ENCODE data around the gene SLC7A4.

SLC7A4 gene

DNA sequence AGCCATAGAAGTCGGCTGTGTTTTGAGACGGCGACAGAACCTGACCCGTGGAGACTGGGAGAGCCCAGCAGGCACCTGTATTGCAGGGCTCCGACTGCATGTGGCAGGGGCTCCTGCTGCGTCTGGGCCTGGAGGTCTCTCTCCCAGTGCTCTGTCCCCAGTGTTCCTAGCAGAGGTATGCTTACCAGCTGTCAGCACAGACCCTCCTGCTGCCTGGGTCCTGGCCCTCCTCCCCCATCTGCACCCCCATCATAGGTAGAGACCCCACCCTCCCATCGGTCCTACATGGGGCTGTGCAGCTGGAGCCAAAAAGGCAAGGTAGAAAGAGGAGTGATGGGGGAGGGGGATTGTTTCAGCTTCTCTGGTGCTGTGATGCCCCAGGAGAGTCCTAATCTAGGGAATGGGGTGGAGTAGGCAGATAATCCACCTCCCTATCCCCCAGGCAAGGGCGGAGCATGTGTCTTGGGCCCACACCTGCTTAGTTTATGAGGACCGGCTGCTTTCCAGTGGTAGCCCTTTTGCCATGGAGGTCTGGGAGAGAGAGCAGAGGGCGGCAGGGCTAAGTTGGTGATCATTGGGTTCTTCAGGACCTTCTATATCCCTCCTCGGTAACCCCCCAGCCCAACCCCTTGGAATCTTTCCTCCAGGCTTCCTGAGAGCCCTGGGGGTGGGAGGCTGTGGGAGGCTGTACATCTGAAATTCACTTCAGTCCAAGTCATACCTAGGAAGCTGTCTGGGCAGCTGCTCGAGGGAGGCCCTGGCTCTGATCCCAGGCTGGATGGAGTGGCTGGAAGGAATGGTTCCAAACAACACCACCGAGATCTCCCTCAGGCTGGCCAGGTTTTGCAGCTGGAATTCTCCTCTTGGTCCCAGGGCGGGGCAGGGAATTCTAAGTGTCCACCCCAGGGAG is 5.3 kb downstream of the SLC7A4 start:
- peak in 8 of 10 donors; percentile 50 to 94 (median 62) for DNase-seq
- intact Hi-C loops (cut with DNase I), result no loop called here

DNA sequence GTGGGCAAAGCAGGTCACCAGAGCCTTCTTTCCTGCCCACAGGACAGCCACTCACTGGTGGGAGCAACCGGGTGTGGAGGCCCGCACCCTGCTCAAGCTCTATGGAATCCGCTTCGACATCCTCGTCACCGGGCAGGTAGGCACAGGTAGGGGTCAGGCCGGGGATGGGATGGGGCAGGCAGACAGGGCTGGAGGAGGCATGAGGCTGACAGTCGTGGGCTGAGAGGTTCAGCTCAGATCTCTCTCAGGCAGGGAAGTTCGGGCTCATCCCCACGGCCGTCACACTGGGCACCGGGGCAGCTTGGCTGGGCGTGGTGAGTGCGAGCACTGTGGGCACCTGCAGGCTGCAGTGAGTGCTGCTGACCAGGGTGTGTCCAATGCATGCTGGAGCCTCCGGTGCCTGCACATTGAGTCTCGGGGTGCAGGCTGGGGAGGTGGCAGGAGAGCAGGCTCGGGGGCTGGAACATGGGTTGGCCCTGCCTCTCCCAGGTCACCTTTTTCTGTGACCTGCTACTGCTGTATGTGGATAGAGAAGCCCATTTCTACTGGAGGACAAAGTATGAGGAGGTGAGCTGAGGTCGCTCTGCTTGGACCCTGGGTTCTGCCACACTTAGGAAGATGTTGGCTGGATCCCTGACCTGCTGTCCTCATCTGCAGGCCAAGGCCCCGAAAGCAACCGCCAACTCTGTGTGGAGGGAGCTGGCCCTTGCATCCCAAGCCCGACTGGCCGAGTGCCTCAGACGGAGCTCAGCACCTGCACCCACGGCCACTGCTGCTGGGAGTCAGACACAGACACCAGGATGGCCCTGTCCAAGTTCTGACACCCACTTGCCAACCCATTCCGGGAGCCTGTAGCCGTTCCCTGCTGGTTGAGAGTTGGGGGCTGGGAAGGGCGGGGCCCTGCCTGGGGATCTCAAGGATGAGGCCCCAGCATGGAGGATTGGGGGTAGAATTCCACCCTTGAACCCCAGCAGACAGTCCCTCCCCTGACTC is 6.3 kb downstream of the SLC7A4 start:
- intact Hi-C loops (cut with DNase I), result no loop called here
- DNase-seq, result peak in 2 of 10 donors; percentile 86 to 87

DNA sequence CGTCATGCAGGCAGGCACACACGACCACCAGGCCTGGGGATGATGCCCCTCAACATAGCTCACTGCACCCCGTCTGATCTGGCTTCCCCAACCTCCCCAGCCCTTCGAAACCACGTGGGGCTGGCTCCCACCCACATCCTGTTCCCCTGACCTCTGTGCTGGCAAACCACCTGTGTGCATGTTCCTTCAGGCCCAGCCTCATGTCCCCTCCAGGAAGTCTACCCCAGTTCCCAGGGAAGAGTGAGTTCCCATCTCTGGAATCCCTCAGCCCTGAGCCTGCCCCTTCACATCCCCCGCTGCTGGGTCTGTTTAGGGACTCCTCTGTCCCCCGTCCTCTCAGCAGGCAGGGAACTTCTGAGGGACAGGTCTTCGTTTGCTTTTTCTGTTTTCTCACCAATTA is 7.1 kb downstream of the SLC7A4 start:
- intact Hi-C loops (cut with DNase I), result no loop called here
- DNase-seq, result peak in 2 of 10 donors; percentile 69 to 70

DNA sequence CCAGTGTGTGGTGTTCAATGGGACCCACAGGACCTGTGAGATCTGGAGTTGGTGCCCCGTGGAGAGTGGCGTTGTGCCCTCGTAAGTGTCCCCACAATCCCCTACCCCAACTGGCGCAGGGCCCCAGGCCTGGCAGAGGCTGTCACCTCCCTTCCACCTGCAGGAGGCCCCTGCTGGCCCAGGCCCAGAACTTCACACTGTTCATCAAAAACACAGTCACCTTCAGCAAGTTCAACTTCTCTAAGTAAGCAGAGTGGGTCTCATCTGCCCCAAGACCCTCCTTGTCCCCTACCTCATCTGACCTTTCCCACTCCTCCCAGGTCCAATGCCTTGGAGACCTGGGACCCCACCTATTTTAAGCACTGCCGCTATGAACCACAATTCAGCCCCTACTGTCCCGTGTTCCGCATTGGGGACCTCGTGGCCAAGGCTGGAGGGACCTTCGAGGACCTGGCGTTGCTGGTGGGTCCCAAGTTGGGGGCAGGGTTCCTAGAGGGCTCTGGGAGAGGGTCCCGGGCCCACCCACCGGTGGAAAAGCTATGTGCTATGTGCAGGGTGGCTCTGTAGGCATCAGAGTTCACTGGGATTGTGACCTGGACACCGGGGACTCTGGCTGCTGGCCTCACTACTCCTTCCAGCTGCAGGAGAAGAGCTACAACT is 9.3 kb downstream of the SLC7A4 start:
- intact Hi-C loops (cut with DNase I), result no loop called here
- DNase-seq, result peak in 1 of 10 donors; percentile 55

DNA sequence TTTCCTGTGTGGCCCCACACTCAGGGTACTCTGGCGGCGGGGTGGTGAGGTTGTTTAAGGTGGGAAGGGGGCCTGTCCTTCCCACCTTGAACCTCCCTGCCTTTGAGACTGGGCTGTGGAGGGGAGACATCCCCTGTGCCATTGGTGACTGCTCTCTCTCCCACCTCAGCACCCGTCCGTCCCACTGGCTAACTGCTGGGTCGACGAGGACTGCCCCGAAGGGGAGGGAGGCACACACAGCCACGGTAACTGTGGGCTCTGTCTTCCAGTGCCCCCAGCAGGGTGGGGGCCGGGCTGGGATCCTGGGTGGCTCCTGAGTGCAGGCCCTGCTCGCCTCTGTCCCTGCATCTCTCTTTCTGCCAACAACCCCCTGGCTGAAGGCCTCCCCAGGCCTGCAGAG is 9.9 kb downstream of the SLC7A4 start:
- DNase-seq, result peak in 1 of 10 donors; percentile 62
- intact Hi-C loops (cut with DNase I), result no loop called here

DNA sequence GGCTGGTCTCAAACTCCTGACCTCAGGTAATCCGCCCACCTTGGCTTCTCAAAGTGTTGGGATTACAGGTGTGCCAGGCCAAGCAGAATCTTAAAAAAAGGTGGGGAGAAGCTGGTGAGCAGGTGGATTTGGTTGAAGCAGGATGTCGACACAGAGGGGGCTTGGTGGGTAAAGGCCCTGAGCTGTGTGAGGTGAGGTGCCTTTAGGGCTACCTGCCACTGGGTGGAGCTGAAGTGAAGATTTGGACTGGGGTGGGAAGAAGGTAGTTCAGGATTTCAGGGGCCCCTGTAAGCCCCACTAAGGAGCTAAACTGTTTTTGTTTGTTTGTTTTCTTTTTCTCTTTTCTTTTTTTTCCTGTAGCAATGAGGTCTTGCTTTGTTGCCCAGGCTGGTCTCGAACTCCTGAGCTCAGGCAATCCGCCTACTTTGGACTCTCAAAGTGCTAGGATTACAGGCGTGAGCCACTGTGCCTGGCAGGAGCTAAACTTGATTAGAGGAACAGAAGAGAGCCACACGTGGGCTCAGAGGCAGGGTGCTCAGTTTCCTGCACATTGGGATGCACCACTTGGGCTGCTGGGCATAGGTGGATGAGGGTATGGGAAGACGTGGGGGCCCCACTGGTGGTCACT is 11.4 kb downstream of the SLC7A4 start:
- peak in 2 of 10 donors; percentile 58 for DNase-seq
- intact Hi-C loops (cut with DNase I), result no loop called here

DNA sequence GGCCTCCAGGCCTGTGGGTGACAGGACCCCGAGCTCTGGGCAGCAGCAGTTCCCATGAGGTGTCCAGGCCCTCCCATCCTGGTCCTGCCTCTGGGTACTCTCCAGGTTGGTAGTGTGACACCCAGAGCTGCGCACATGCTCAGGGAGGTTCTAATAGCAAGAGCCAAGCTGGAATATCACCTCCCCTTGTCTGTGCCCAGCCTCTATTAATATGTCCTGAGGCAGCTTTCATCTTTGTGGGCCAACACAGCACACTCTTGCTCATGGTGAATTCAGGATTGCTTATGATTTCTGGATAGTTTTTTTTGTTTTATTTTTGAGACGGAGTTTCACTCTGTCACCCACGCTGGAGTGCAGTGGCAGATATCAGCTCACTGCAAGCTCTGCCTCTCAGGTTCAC is 14.0 kb downstream of the SLC7A4 start:
- intact Hi-C loops (cut with DNase I), result no loop called here

DNA sequence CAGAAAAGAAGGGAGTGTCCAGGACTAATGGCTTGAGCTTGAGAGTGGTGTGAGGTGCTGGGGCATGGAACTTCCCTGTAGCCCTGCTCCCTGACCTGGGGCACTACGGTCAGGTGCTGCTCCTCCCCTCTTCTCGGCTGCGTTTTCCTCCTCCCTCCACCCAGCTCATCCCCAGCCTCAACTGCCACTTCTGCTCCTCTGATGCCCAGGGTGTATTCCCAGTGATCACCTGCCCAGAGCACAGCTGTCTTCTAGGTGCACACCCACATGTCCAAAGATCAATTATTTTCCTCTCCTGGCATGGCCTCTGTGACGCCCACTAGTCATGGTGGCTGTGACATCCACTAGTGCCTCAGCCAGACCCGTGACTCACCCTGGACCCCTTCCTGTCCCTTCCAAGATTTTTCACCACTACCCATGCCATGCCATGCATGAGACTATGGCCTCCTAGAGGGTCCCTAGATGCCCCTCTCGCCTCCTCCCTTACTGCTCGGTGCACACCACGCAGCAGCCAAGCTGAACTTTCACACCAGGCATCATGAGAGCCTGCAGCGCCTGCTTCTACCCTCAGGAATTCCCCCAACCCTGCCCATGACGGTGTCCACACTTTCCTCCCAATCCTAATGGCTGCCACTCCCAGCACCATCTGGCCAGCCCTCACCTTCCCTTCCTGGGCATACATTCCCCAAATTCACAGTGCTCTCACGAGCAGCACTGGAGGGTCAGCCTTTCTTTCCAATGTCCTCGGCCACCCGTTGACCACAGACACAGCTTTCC is 15.5 kb downstream of the SLC7A4 start:
- intact Hi-C loops (cut with DNase I), result no loop called here

More for the DNA sequence above, 14.0 kb downstream of the SLC7A4 start:
- peak in 1 of 10 donors; percentile 28 for DNase-seq

DNA sequence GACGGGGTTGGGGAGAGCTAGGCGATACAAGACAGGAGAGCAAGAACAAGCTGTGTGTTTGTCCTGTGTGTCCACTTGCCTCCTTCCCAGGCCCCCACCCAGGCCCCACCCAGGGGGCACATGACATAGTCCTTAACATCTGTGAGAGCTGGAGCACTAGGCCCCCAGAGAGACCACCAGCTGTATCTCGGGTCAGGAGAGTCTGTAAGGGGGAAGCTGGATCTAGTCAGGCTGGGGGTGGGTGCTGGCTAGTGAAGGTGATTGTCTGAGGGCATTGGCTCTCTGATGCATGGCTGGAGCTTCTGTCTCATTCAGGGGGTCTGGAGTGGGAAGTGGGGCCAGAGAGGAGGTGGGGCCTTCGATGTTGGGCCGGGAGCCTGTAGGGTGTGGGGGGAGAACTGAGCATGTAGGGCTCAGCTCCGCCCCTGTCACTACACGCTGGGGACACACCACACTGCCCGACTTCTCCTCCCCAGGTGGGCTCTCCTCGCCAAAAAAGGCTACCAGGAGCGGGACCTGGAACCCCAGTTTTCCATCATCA is 16.8 kb downstream of the SLC7A4 start:
- intact Hi-C loops (cut with DNase I), result no loop called here
- DNase-seq, result peak in 1 of 10 donors; percentile 77

More for the DNA sequence above, 15.5 kb downstream of the SLC7A4 start:
- DNase-seq, result peak in 1 of 10 donors; percentile 59

DNA sequence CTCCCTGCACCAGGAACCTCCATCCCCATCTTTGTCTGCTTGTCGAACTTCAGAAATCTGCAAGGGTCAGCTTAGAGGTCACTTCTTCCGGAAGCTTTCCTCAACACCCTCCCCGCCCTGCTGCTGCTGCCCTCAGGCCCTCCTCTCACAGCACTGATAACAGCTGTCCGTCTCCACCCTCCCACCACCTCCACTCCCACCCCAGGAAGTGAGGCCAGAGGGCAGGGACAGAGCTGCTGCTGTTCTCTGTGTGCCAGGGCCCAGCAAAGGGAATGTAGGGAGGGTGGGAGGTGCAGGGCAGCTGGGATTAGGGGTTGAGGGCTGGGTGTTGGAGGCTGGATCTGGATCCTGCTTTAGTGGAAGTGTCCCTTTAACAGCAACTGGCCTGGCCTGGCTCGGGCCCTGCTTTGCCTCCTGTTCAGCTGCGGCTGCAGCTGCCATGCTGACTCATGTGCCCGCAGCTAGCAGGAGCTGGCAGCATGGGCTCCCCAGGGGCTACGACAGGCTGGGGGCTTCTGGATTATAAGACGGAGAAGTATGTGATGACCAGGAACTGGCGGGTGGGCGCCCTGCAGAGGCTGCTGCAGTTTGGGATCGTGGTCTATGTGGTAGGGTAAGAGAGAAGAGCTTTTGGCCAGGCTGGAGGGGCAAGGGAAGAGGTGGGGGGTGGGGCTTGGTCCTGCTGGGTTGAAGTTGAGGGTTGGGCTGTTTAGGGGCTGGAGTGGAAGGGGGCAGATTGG is 17.5 kb downstream of the SLC7A4 start, which contains the start of gene P2RX6:
Gene P2RX6 (plus strand): TSS at position 440 of the 740 bp plus-strand sequence. CDS start 10 bp downstream, at position 450.
- intact Hi-C loops (cut with DNase I), result no loop called here
- DNase-seq, result peak in 4 of 10 donors; percentile 51 to 92 (median 69)

DNA sequence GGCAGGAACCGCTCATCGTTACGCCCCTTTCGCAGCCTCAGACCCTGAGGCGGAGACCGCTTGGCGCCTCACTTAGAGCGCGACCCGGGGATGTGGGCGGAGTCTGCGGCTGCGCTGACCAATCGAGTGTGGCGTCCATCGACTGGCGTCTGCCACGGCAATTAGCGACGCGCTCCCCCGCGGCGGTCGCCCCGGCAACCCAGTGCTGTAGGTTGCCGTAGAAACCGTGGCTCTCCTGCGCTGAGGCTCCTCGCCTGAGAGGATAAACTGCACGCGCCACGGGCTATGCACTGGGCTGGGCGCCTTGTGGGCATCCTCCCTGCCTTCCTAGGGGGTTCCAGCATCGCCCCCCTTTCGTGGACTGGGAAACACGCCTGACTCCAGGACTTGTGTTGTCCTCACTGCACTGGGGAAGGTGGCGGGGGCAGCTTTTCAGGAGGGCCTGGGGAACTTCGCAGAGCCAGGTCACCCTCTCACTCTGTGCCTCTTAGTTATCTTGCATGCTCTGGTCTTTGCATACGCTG is 18.1 kb downstream of the SLC7A4 start:
- intact Hi-C loops (cut with DNase I), result no loop called here
- peak; percentile 77 to 99 (median 92) for DNase-seq

DNA sequence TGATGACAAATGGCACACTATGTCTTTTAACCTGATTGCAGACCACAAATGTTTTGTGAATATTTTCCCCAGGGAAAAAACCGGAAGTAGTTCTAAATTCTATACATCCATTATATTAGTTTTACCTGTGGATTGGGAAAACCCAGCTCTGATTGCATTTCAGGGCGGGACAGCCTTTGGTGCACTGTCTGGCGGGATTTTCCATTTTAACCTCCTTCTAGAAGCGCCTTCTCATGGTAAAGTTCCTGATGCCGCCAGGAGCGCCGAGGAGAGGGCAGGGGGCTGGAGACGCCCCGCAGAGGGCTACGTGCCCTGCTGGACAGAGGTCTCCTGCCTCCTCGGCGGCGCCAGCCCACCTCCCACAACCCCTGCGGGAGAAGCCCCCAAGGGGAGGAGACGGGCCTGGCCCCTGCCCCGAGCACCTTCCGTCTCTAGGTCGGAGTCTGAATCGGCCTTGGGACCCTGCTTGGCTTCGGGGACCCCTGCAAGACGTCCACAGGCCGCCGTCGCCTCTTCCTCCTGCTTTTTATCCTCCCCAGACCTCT is 18.6 kb downstream of the SLC7A4 start:
- intact Hi-C loops (cut with DNase I), result no loop called here
- DNase-seq, result no peak

DNA sequence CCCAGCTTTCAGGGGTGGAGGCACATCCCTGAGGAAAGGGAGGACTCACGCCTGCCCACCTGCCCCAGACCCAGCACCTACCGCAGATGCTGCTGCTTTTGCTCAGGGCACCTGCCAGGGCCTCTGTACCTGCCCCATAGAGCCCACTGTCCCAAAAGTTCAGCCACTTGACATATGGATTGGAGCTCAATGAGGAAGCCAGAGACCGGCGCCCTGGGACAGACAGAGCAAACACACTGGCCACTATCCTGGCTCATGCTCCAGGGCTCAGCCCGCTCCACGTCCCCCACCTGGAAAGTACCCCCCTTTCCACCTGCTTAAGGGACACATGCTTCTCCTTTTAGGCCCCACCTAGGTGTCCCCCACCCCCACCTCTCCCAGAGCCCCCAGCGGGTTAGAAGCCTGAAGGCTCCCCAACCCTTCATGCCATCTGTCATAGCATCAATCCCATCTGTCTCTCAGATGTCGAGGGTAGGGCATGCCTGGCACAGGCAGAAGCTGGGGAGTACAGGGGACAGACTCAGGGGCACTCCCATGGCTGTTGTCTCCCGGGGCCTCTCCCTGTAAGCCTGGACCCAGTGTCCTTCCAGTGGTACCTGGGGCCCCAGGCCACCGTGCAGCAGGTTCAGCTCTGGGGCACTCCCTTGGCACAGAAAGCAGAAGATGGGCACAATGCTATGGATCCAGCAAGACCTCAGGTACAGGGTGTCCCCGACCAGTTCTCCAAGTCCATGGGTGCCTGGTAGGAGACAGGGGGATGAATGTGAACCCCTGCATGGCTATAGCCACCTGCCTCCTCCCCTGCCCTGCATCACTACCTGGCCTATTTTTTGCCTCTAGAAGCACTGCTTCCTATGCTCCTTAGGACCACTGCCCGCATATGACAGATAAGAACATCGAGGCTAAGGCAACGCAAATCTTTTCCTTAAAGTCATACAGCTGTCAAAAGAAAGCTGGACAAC is 19.6 kb downstream of the SLC7A4 start:
- DNase-seq, result peak in 1 of 10 donors; percentile 67
- intact Hi-C loops (cut with DNase I), result no loop called here

DNA sequence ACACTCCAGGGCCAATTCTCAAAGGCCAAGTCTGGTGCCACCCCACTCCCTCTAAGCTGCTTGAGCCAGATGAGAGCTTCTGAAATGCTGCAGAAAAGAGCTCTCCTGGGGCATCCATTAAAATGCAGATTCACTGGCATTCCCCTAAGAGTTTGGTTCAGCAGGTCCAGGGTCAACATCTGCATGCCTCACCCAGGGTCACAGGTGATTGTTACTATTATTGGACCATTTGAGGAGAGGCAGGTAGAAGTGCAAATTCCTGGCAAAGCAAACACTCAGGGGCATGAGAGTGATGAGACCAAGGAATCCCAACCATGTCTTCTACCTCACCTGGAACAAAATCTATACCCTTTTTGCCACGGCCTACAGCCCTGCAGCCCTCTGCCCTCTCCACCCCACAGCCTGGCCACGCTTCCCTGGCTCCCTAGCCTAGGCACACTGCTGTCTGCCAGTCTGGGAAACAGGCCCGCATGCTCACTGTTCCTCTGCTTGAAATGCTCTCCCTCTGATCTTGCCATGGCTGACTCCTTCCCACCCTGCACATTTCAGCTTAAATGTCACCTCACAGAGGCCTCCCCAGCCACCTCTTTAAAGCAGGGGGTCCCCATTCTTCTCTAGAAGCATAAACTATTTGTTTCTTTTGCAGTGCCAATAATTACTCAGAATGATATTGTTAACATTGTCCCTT is 21.8 kb downstream of the SLC7A4 start:
- intact Hi-C loops (cut with DNase I), result no loop called here
- peak in 1 of 10 donors; percentile 36 for DNase-seq

DNA sequence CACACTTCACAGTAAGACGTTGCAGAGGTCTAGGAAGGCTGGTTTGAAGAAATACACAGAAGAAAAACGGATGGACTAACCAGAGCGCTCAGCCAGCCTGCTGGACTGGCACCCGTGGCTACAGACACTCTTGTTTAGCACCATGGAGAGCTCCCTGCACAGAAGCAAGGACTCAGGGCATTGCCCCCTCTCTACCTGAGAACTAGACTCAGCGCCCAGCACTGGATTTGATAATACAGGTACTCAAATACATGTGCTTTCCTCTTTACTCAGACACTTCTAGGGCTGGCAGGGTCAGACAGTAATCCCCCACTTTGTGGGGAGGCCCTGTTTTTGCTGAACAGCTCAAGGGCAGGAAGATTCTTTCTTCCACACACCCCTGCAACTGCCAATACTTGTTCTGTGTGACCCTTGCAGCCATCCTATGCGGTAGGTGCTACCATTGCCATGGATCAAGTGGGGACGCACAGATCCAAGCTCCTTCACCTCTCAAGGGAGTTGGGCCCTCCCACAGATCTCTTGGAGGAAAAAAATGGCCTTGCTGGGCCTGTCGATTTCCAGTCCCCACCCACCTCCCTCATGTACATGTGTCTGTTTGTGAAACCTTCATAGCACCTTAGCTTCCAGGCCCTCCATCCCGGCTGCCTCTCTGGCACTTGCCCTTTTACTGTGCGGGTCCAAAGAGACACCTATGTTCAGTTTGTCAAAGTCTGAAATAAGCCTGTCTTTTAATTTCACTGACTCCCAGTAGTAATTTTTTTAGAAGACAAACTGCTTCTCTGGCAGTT is 22.5 kb downstream of the SLC7A4 start:
- intact Hi-C loops (cut with DNase I), result no loop called here
- peak in 1 of 10 donors; percentile 45 for DNase-seq

Data from posterior cingulate gyrus (tissue), 11 donors.